ENCODE measurements around the gene GPC6.

GPC6 gene

DNA sequence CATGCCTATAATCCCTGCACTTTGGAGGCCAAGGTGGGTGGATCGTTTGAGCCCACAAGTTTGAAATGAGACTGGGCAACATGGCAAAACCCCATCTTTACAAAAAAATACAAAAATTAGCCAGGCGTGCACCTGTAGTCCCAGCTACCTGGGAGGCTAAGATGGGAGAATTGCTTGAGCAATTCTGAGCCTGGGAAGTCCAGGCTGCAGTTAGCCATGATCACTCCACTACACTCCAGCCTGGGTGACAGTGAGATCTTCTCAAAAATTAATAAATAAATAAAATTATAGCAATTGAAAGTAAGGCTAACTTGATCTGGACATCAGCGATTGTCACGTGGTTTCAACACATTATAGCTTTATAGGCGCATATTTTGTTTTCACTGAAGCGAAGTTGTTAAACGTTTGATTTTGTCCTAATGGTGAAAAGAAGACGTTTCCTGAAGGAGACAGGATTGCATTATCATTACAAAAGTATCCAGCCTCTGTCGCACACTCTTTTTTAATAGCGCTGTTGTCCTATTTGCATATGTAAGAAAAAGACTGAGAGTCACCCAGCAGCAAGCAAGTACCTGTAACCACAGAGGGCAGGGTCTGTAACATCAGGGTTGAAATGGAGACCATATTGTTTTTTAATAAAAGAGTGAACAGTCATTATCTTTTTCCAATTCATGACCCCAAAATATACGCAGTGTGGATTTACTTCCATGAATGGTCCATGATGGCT lies 917.2 kb downstream of the GPC6 start:
- DNase-seq: no peak

DNA sequence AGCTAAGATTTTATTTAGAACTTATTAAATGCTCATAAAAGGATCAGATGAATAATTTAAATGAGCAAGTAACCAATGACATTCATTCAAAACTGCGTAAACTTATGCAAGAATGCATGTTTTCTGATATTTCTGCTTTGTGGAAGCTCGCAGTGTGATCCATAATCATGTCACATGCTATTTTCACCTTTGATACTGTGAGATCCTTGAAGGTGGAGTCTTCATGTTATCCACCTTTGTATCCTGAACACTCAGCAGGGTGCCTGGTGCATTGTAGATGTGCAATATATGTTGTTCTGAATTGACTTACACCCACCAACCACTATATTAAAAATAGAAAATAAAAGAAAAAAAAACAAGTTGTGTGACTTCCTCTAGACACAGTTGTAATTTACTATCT lies 919.4 kb downstream of the GPC6 start:
- no peak for DNase-seq

- no peak for DNase-seq
Observed at GRCh38 chr13:94153586-94153985, 927.0 kb downstream of the GPC6 start.

GRCh38 chr13:94154367-94154766 lies 927.8 kb downstream of the GPC6 start:
- no peak for DNase-seq

GRCh38 chr13:94157705-94158218 lies 931.2 kb downstream of the GPC6 start:
- DNase-seq: no peak

DNA sequence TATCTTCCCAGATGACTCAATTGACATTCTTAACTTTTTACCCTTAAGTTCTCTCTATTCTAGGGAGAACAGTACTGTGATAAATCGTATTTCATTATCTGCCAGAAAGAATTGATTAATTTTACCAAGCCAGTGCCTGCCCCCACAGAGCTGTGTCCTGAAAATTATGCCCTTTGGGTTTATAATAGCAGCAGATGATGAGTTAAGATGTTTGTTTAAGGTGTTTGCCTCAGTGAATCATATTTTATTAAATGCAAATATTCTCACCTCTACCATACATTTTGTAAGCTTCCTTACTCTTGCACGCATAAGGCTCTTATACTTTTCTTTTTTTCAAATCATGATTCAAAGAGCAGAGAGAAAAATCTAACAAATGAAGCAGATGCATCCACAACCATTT lies 934.3 kb downstream of the GPC6 start:
- no peak for DNase-seq

- DNase-seq: no peak
Observed at GRCh38 chr13:94162289-94162688, 935.7 kb downstream of the GPC6 start.

GRCh38 chr13:94163535-94163934 lies 936.9 kb downstream of the GPC6 start:
- no peak for DNase-seq

- no peak for DNase-seq
Observed at GRCh38 chr13:94168783-94169453, 942.3 kb downstream of the GPC6 start.

GRCh38 chr13:94169454-94170144 lies 943.0 kb downstream of the GPC6 start:
- DNase-seq: no peak

GRCh38 chr13:94170145-94170571 lies 943.6 kb downstream of the GPC6 start:
- no peak for DNase-seq

DNA sequence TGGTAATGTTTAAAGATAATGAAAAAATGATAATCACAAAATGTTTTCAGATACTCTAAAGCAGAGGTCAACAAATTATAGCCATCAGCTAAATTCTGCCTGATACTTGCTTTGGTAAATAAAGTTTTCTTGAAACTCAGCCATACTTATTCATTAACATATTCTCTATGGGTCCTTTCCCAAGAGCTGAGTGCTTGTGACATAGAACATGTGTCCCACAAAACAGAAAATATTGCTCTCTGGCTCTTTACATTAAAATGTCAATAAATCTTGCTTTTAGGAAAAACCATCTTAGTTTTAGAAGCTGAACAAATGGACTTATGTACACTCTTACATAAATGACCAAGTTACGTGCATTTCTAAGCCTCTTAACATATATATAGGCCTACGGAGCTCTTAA lies 945.8 kb downstream of the GPC6 start:
- no peak for DNase-seq

DNA sequence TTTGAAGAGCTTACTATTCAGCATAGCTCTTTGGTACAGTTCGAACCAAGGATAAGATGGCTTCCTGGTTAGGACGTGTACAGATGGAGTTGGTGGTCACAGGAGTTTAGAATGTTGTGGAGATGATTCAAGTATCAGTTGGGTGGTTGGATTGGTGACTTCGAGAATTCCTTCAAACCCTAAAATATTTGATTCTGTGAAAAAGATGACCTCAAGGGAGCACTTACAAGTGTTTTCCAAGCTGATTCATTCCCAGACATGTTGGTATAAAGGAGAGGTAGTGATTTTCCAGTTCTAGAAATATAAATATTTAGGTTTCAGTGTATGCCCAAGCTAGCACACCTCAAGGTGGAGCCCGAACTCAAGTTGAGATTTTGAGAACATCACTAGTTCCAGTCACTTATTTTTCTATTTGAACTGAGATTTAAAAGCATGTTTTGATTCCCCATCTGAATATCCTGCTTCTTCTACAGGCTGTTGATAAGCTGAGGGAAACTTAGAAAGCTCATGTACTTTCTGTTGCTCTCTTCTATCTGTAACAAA lies 946.8 kb downstream of the GPC6 start:
- DNase-seq: no peak

- no peak for DNase-seq
Observed at GRCh38 chr13:94174009-94174408, 947.4 kb downstream of the GPC6 start.

GRCh38 chr13:94175076-94175475 lies 948.5 kb downstream of the GPC6 start:
- DNase-seq: no peak

- DNase-seq: no peak
Observed at GRCh38 chr13:94176561-94176960, 950.0 kb downstream of the GPC6 start.

- DNase-seq: no peak
Observed at GRCh38 chr13:94177041-94177440, 950.4 kb downstream of the GPC6 start.

DNA sequence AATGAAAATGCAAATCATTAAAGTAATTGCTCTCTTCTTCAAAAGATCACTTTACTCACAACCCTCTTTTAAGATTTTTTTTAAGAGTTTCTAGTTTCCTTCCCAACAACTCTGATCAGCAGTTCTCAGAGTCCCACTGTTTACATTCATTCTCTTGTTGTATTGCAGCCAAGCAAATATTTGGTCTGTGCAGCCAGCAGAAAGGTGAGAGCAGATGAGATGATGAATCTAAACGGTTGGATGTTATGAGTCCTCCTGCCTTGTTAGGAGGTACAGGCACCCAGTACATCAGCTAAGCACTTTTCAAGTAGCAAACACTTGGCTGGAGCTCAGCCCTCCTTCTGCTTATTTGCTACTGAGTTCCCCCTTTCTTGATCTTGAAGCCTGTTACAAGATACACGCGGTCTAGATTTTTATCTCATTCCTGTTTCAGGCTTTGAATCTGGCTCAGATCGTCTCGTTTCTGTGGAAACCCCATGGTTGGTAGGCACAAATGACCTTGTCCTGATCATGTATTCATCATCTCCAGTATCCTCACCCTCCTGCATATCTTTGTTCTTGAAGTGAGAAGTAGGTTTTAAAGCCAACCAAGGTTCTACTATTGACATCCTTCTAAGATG lies 952.1 kb downstream of the GPC6 start:
- DNase-seq: no peak

DNA sequence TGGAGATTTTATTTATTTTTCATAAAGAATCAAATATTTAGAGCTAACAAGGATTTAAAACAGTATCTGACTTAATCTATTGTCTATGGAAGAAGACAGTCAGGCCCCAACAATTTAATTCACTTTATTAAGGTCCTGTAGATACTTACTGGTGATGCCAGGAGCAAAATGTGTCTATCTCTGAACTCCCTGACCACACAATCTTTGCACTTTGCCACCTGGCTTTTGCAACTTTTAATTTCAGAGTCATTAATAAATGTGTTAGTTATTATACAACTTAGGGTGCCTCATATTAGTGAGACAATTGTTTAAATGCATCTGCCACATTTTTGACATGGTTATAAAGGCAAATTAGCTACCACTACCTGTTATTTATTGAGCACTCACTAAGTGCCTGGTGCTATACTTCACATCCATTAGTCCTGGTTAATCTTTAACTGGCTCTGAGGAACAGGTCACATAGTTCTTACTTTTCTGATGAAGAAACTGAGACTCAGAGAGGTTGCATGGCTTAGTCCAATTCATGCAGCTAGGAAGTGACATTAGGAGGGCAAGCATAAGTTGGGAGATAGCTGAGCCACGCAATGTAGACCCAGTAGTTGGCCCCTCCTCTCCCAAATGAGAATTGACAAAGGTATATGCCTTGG lies 955.0 kb downstream of the GPC6 start:
- DNase-seq: no peak

DNA sequence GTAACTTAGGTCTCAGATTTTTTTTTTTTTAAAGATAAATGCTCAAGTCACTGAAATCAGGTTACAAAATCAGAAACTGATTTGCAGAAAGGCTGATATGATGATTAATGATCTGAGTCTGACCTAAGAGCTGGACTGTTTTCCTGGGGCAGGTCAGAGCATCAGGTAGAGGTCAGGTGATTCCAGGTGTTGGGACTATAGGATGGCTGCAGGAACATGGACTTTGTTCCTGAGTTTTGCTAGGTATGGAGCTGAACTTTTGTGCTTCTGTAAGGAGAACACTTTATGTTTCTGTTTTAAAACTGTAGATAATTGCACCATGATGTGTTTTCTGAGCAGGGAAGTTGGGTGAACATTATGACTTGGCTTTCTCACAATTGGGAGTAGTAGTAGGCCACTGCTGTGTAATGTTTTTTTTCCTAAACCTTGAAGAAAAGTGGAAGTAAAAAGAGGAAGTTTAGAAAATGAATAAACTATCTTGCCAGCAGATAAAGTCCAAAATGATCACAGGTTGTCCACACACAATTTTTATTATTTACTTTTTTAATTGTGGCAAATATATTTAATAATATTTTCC lies 955.7 kb downstream of the GPC6 start:
- DNase-seq: no peak

GRCh38 chr13:94186470-94186869 lies 959.9 kb downstream of the GPC6 start:
- no peak for DNase-seq

GRCh38 chr13:94188201-94188854 lies 961.7 kb downstream of the GPC6 start:
- DNase-seq: no peak
